ENCODE results near the gene BRD1. TPM values are rescaled to one million over a fixed set of nuclear protein-coding genes. Genes with fewer than 3 reads are reported as not detected.

The BRD1 gene
- total RNA-seq, 1 donor from 2014 or later = 37.4 TPM

- Histone ChIP-seq H3K36me3 (peaks cover 86% of the 10 kb centered on the region), H3K27ac (no peak overlapping the region), H3K27me3 (ENCODE audit: low read depth) (no peaks in the 10 kb centered on the region), H3K4me1 (peaks cover 13% of the 10 kb centered on the region), H3K4me3 (no peak overlapping the region), H3K9me3 (no peaks in the 10 kb centered on the region)
- ATAC-seq (no peak), DNase-seq (no peak)
- intact Hi-C loops (cut with DNase I) = no loop called here
- TF ChIP-seq, protein P1, sequence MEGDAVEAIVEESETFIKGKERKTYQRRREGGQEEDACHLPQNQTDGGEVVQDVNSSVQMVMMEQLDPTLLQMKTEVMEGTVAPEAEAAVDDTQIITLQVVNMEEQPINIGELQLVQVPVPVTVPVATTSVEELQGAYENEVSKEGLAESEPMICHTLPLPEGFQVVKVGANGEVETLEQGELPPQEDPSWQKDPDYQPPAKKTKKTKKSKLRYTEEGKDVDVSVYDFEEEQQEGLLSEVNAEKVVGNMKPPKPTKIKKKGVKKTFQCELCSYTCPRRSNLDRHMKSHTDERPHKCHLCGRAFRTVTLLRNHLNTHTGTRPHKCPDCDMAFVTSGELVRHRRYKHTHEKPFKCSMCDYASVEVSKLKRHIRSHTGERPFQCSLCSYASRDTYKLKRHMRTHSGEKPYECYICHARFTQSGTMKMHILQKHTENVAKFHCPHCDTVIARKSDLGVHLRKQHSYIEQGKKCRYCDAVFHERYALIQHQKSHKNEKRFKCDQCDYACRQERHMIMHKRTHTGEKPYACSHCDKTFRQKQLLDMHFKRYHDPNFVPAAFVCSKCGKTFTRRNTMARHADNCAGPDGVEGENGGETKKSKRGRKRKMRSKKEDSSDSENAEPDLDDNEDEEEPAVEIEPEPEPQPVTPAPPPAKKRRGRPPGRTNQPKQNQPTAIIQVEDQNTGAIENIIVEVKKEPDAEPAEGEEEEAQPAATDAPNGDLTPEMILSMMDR (IDR thresholded peaks at IDR 0.05) = no peak
Observed at GRCh38 chr22:49795521-49795920, 32.2 kb downstream of the BRD1 start.

DNA sequence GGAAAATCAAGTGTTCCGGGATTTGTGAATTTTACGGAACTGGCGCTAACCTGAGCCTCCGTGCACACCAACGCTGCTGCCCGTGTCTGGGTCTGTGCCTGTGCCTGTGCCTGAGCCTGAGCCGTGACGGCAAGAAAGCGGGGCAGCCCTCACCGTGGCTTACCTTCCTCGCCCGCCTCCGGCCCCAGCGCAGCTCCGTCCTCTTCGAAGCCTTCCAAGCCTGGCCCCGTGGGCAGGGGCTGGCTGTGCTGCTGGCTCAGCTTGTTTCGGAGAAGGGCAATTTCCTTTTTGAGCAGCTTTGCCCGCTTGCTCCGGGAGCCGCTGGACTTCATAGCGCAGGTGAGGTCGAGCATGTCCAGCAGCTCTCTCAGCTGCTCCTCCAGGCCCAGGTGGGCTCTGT, 33.8 kb downstream of the BRD1 start:
- TF ChIP-seq, protein P1 (IDR thresholded peaks at IDR 0.05) = no peak
- Histone ChIP-seq H3K36me3 (peaks cover 93% of the 10 kb centered on the region), H3K27ac (no peak overlapping the region), H3K4me1 (peaks cover 29% of the 10 kb centered on the region), H3K27me3 (ENCODE audit: low read depth) (no peaks in the 10 kb centered on the region), H3K9me3 (no peaks in the 10 kb centered on the region), H3K4me3 (no peak overlapping the region)
- ATAC-seq (no peak), DNase-seq (no peak)
- intact Hi-C loops (cut with DNase I) = no loop called here

- no peak for ATAC-seq
- H3K4me1 ChIP-seq = peaks cover 35% of the 10 kb centered on the region
- H3K4me3 ChIP-seq = no peak overlapping the region
- no peak for DNase-seq
- no peaks in the 10 kb centered on the region for H3K27me3 ChIP-seq (ENCODE audit: low read depth)
- no peaks in the 10 kb centered on the region for H3K9me3 ChIP-seq
- TF ChIP-seq, protein P1 (IDR thresholded peaks at IDR 0.05) = no peak
- H3K36me3 ChIP-seq = peaks cover 88% of the 10 kb centered on the region
- H3K27ac ChIP-seq = no peak overlapping the region
- intact Hi-C loops (cut with DNase I) = no loop called here
Observed at GRCh38 chr22:49793296-49793695, 34.4 kb downstream of the BRD1 start.

DNA sequence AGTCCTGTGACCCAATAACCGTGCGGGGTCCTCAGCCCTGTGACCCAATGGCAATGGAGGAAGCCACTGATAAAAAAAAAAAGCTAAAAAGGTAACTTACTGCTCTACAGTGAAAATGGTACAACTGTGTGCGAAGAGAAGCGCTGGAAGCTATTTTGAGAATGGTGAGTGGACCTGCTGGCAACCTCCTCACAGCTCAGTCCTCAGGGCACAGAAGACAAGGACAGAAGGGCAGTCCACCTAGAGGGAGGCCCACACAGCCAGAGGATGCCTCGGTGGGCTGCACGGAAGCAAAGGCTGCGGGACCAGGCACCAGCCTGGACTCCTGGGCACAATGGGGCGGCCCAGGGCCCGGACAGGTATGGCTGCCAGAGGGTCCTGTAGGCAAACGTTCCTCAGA, 35.6 kb downstream of the BRD1 start:
- TF ChIP-seq, protein P1 (IDR thresholded peaks at IDR 0.05) = no peak
- ATAC-seq = no peak
- Histone ChIP-seq H3K36me3 (peaks cover 88% of the 10 kb centered on the region), H3K9me3 (no peaks in the 10 kb centered on the region), H3K27me3 (ENCODE audit: low read depth) (no peaks in the 10 kb centered on the region), H3K27ac (no peak overlapping the region), H3K4me3 (no peak overlapping the region), H3K4me1 (peaks cover 39% of the 10 kb centered on the region)
- no peak for DNase-seq
- intact Hi-C loops (cut with DNase I) = no loop called here

DNA sequence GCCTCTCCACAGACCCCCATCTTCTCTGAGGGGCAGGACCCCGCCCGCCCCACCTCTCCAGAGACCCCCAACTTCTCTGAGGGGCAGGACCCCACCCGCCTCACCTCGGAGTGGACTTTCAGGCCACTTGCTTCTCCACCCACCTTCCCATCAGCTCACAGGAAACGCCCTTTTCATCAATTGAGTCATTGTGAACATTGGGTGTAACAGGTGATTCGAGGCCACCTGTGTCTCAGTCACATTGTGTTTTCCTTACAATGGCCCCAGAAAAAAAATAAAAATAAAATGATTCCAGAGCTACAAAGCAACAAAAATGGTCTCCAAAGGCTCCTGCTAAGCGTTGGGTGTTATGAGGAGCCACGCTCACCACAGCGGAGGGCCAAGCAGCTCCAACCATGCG, 36.0 kb downstream of the BRD1 start:
- TF ChIP-seq, protein P1 (IDR thresholded peaks at IDR 0.05) = no peak
- Histone ChIP-seq H3K4me1 (peaks cover 39% of the 10 kb centered on the region), H3K27me3 (ENCODE audit: low read depth) (no peaks in the 10 kb centered on the region), H3K9me3 (no peaks in the 10 kb centered on the region), H3K27ac (no peak overlapping the region), H3K4me3 (no peak overlapping the region), H3K36me3 (peaks cover 88% of the 10 kb centered on the region)
- DNase-seq = no peak
- intact Hi-C loops (cut with DNase I) = no loop called here
- no peak for ATAC-seq

DNA sequence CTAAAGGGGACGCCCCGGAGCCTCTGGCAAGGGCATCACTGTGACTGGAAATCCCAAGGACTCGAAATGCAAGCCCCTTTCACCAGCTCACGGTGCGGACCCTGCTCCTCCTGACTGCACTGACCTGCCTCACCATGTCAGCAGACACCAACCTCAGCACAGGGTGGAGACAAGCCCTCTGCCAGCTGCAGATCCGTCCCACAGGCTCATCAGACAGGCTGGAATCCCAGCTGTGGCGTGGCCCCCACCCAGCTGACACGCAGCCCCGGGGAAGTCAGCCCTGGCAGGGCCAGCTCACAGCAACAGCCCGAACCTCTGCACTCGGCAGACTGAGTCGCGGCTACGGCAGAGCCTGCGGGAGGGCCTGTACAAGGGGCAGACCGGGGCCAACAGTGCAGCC, 36.8 kb downstream of the BRD1 start:
- no peak for DNase-seq
- no peak overlapping the region for H3K27ac ChIP-seq

More for the DNA sequence above, 36.8 kb downstream of the BRD1 start:
- intact Hi-C loops (cut with DNase I) = no loop called here
- Histone ChIP-seq H3K4me3 (no peak overlapping the region), H3K9me3 (no peaks in the 10 kb centered on the region), H3K4me1 (peaks cover 45% of the 10 kb centered on the region), H3K27me3 (ENCODE audit: low read depth) (no peaks in the 10 kb centered on the region), H3K36me3 (peaks cover 88% of the 10 kb centered on the region)
- TF ChIP-seq, protein P1 (IDR thresholded peaks at IDR 0.05) = no peak
- ATAC-seq = no peak

Data from lower lobe of right lung (tissue), 2 donors.